H1 (cell line): Measurements from ENCODE around the gene KPNA3. TPM values are rescaled to one million over a fixed set of nuclear protein-coding genes. Genes with fewer than 3 reads are reported as not detected.

Experiments used
- CTCF ChIA-PET: fragments of 300-600 bp; sonication (Branson Sonifier 250); formaldehyde crosslinking; loops from one replicate; lab custom pipeline; 2021; ENCODE audit not compliant: partially characterized antibody; lab: Charles Lee
- POLR2A ChIA-PET: fragments of 300-600 bp; sonication (Branson Sonifier 250); formaldehyde crosslinking; loops from one replicate; lab custom pipeline; 2021; ENCODE audit warnings: inconsistent platforms; ENCODE audit not compliant: partially characterized antibody; lab: Charles Lee
- DNase-seq, 2 experiments: peaks; one replicate each; pipeline versions ENCODE4 v3.0.0 to v3.0.0-alpha.2; 2010 to 2022; ENCODE audit warnings: low spot score in 2 of 2, low read depth in 1 of 2, mixed read lengths in 1 of 2
- FAIRE-seq: peaks from 2 replicates; lab custom pipeline; 2011; peaks lifted over from hg19 to GRCh38; lab: Jason Lieb, UNC
- H2AFZ ChIP-seq: 2 replicates; pipeline ENCODE4 v1.8.1; 2012; ENCODE audit warnings: low read length, inconsistent platforms
- H2AK5ac ChIP-seq: 2 replicates; pipeline ENCODE4 v1.6.1; 2013; ENCODE audit warnings: low read depth, low read length
- H2BK120ac ChIP-seq: replicated peaks from 2 replicates; pipeline ENCODE3; 2013; ENCODE audit warnings: low read depth, low read length, inconsistent platforms
- H2BK12ac ChIP-seq: 2 replicates; pipeline ENCODE4 v1.6.1; 2013; ENCODE audit warnings: low read depth, low read length
- H2BK15ac ChIP-seq: 2 replicates; pipeline ENCODE4 v1.6.1; 2013; ENCODE audit warnings: low read length
- H2BK20ac ChIP-seq: 2 replicates; pipeline ENCODE4 v1.6.1; 2013; ENCODE audit warnings: low read length
- H2BK5ac ChIP-seq: 2 replicates; pipeline ENCODE4 v1.6.1; 2013; ENCODE audit warnings: low read depth, low read length
- H3K14ac ChIP-seq: 2 replicates; pipeline ENCODE4 v1.6.1; 2013; ENCODE audit warnings: inconsistent platforms; ENCODE audit not compliant: insufficient read length
- H3K18ac ChIP-seq: 2 replicates; pipeline ENCODE4 v1.6.1; 2013; ENCODE audit warnings: low read length; ENCODE audit errors: extremely low read depth
- H3K23ac ChIP-seq: 2 replicates; pipeline ENCODE4 v1.6.1; 2013; ENCODE audit warnings: inconsistent platforms; ENCODE audit not compliant: insufficient read length
- H3K23me2 ChIP-seq: 2 replicates; pipeline ENCODE4 v1.6.1; 2013; ENCODE audit warnings: low read depth, low read length
- H3K27ac ChIP-seq: 2 replicates; pipeline ENCODE4 v1.6.1; 2011; ENCODE audit warnings: low read depth, low read length, inconsistent platforms
- H3K27me3 ChIP-seq, 4 experiments: replicated peaks in 1 of 4; 1 replicate in 1 of 4; 2 replicates in 3 of 4; pipeline versions ENCODE4 v1.6.1 to v1.8.1; 2011 to 2013; ENCODE audit warnings: low read length in 3 of 4, mild to moderate bottlenecking in 3 of 4, inconsistent platforms in 2 of 4, mixed read lengths in 2 of 4, moderate library complexity in 1 of 4; ENCODE audit not compliant: control insufficient read depth in 3 of 4, insufficient read depth in 3 of 4; ENCODE audit errors: extremely low read depth in 1 of 4
- H3K36me3 ChIP-seq, 4 experiments: 2 replicates each; pipeline versions ENCODE4 v1.6.1 to v1.8.1; 2011 to 2013; ENCODE audit warnings: mild to moderate bottlenecking in 4 of 4, low read length in 3 of 4, moderate library complexity in 2 of 4, control low read depth in 1 of 4, inconsistent platforms in 1 of 4; ENCODE audit not compliant: insufficient read depth in 4 of 4, control insufficient read depth in 2 of 4
- H3K4ac ChIP-seq: replicated peaks from 2 replicates; pipeline ENCODE3; 2013; ENCODE audit warnings: low read length, low read depth, mixed read lengths, inconsistent platforms; ENCODE audit not compliant: insufficient read length
- H3K4me1 ChIP-seq, 4 experiments: replicated peaks in 1 of 4; 1 replicate in 1 of 4; 2 replicates in 3 of 4; pipeline versions ENCODE4 v1.6.1 to v1.8.1; 2011 to 2013; ENCODE audit warnings: low read length in 3 of 4, inconsistent platforms in 2 of 4, mixed read lengths in 1 of 4; ENCODE audit not compliant: insufficient read depth in 4 of 4, control insufficient read depth in 3 of 4
- H3K4me2 ChIP-seq, 2 experiments: 2 replicates each; pipeline versions ENCODE4 v1.6.1 to v1.8.1; 2011 to 2013; ENCODE audit warnings: low read depth in 2 of 2, low read length in 2 of 2, control low read depth in 1 of 2, inconsistent platforms in 1 of 2, mild to moderate bottlenecking in 1 of 2; ENCODE audit not compliant: insufficient read depth in 1 of 2
- H3K4me3 ChIP-seq, 4 experiments: fragments of 200-600, 300-600 bp in 1 of 4; sonication (generic), shearing (Covaris generic), sonication (Bioruptor Twin) in 1 of 4; 2 replicates each; pipeline versions ENCODE4 v1.5.1 to v1.8.1; 2011 to 2016; ENCODE audit warnings: low read length in 4 of 4, low read depth in 3 of 4, control low read depth in 2 of 4, inconsistent platforms in 2 of 4, mild to moderate bottlenecking in 2 of 4, mixed read lengths in 1 of 4, moderate library complexity in 1 of 4; ENCODE audit not compliant: insufficient read depth in 2 of 4; ENCODE audit errors: extremely low read depth in 1 of 4
- H3K56ac ChIP-seq: replicated peaks from 2 replicates; pipeline ENCODE3; 2013; ENCODE audit warnings: low read depth, mild to moderate bottlenecking, mixed read lengths, low read length, inconsistent platforms; ENCODE audit not compliant: insufficient read length
- H3K79me1 ChIP-seq: 2 replicates; pipeline ENCODE4 v1.6.1; 2013; ENCODE audit warnings: low read depth, low read length, control low read depth
- H3K79me2 ChIP-seq, 2 experiments: 2 replicates each; pipeline versions ENCODE4 v1.6.1 to v1.8.1; 2012 to 2013; ENCODE audit warnings: low read length in 2 of 2, mild to moderate bottlenecking in 2 of 2, inconsistent platforms in 1 of 2; ENCODE audit not compliant: insufficient read depth in 2 of 2, control insufficient read depth in 1 of 2
- H3K9ac ChIP-seq, 4 experiments: replicated peaks in 1 of 4; 1 replicate in 1 of 4; 2 replicates in 3 of 4; pipeline versions ENCODE4 v1.6.1 to v1.8.1; 2011 to 2013; ENCODE audit warnings: low read depth in 3 of 4, low read length in 3 of 4, control low read depth in 2 of 4, mild to moderate bottlenecking in 2 of 4, moderate library complexity in 2 of 4, inconsistent platforms in 1 of 4; ENCODE audit errors: extremely low read depth in 1 of 4
- H3K9me3 ChIP-seq, 2 experiments: 2 replicates each; pipeline versions ENCODE4 v1.6.1 to v1.8.1; 2012 to 2013; ENCODE audit warnings: mild to moderate bottlenecking in 2 of 2, moderate library complexity in 2 of 2, control low read depth in 1 of 2, inconsistent platforms in 1 of 2, low read depth in 1 of 2, low read length in 1 of 2, mixed read lengths in 1 of 2; ENCODE audit not compliant: insufficient read depth in 2 of 2
- H4K20me1 ChIP-seq, 2 experiments: replicated peaks in 1 of 2; 2 replicates each; pipeline versions ENCODE3 to v1.8.1; 2011 to 2013; ENCODE audit warnings: inconsistent platforms in 2 of 2, low read length in 2 of 2, mild to moderate bottlenecking in 1 of 2; ENCODE audit not compliant: insufficient read depth in 2 of 2, control insufficient read depth in 1 of 2
- H4K5ac ChIP-seq: 2 replicates; pipeline ENCODE4 v1.6.1; 2013; ENCODE audit warnings: low read length, low read depth, mixed read lengths, inconsistent platforms; ENCODE audit not compliant: insufficient read length
- H4K8ac ChIP-seq: 2 replicates; pipeline ENCODE4 v1.8.0; 2013; ENCODE audit warnings: mild to moderate bottlenecking, moderate library complexity, low read length, inconsistent platforms; ENCODE audit not compliant: insufficient read depth; ENCODE audit errors: extremely low read depth
- H4K91ac ChIP-seq: replicated peaks from 2 replicates; pipeline ENCODE3; 2013; ENCODE audit warnings: low read length, mixed read lengths, inconsistent platforms; ENCODE audit not compliant: insufficient read length
- CBX8 ChIP-seq: fragments of 300-800, 300-1000 bp; sonication (generic); IDR thresholded peaks from 2 replicates; pipeline ENCODE4 v1.7.1; 2016; ENCODE audit warnings: low read depth, low read length, borderline replicate concordance
- CHD1 ChIP-seq: IDR thresholded peaks from 2 replicates; pipeline ENCODE4 v1.6.1; 2012; ENCODE audit warnings: low read depth, low read length, improper control_type of control experiment
- GABPA ChIP-seq: IDR thresholded peaks from 2 replicates; pipeline ENCODE4 v1.6.1; 2011; ENCODE audit warnings: mild to moderate bottlenecking, low read length, moderate library complexity, borderline replicate concordance; ENCODE audit not compliant: insufficient read depth
- HDAC2 ChIP-seq, 2 experiments: fragments of 300-600 bp in 1 of 2; sonication (generic) in 1 of 2; IDR thresholded peaks; 2 replicates each; pipeline ENCODE4 v1.6.1; 2011 to 2012; ENCODE audit warnings: low read depth in 2 of 2, low read length in 2 of 2, mild to moderate bottlenecking in 2 of 2, moderate library complexity in 2 of 2, borderline replicate concordance in 1 of 2, inconsistent platforms in 1 of 2
- JUND ChIP-seq: IDR thresholded peaks from 2 replicates; pipeline ENCODE4 v1.6.1; 2011; ENCODE audit warnings: mild to moderate bottlenecking, improper control_type of control experiment, low read length
- RAD21 ChIP-seq, 2 experiments: IDR thresholded peaks in 1 of 2; conservative IDR thresholded peaks in 1 of 2; 2 replicates each; pipeline ENCODE4 v1.6.1; 2011; ENCODE audit warnings: low read depth in 2 of 2, low read length in 2 of 2, improper control_type of control experiment in 1 of 2, inconsistent platforms in 1 of 2, mild to moderate bottlenecking in 1 of 2, moderate library complexity in 1 of 2
- RBBP5 ChIP-seq: IDR thresholded peaks from 2 replicates; pipeline ENCODE4 v1.7.1; 2012; ENCODE audit warnings: low read depth, mild to moderate bottlenecking, inconsistent platforms, low read length, moderate library complexity, borderline replicate concordance
- RFX5 ChIP-seq: IDR thresholded peaks from 2 replicates; pipeline ENCODE4 v1.6.1; 2011; ENCODE audit warnings: low read depth, low read length, improper control_type of control experiment, borderline replicate concordance
- SP2 ChIP-seq: IDR thresholded peaks from 2 replicates; pipeline ENCODE4 v1.6.1; 2012; ENCODE audit warnings: mild to moderate bottlenecking, low read length, inconsistent platforms
- TAF1 ChIP-seq: IDR thresholded peaks from 2 replicates; pipeline ENCODE4 v1.6.1; 2011; ENCODE audit warnings: mild to moderate bottlenecking, low read depth, low read length
- WGBS, 2 experiments: shearing (Covaris generic) in 1 of 2; methylation state at CpG; one replicate each; pipeline versions ENCODE4 v1.1.6 to v1.1.7; 2013 to 2015; ENCODE audit warnings: low lambda C conversion rate in 2 of 2, mixed read lengths in 2 of 2, inconsistent platforms in 1 of 2, low coverage in 1 of 2, missing lambda C conversion rate in 1 of 2; ENCODE audit not compliant: insufficient replicate concordance in 2 of 2, insufficient coverage in 1 of 2, insufficient read length in 1 of 2; ENCODE audit errors: extremely low coverage in 1 of 2, missing lambda C conversion rate in 1 of 2; 5-methylcytosine and 5-hydroxymethylcytosine counted together
- polyA plus RNA-seq, 7 experiments: library from polyadenylated mRNA; depleted of rRNA in 3 of 7; stranded (reverse) in 5 of 7; unstranded in 2 of 7; fragments of >200 nt in 5 of 7; fragments of 200-250 nt in 2 of 7; gene quantifications; 1 replicate in 5 of 7; 2 replicates in 1 of 7; 4 replicates in 1 of 7; pipeline versions ENCODE4 v1.2.1 to v1.2.3, GENCODE V29; 2011 to 2013; ENCODE audit warnings: missing spikeins in 2 of 7, mixed read lengths in 2 of 7
- total RNA-seq: library from RNA; stranded (reverse); fragmentation: NEBNext Ultra II Directional; extraction: Animal tissue kit (Norgen Biotek cat#: 25700); gene quantifications from 2 replicates; pipeline ENCODE4 v1.2.1, GENCODE V29; 2021
- TF ChIP-seq, protein P1 (sequence below): IDR thresholded peaks from 2 replicates; pipeline ENCODE4 v1.6.1; 2012; ENCODE audit warnings: low read length, inconsistent platforms
- TF ChIP-seq, protein P2 (sequence below): IDR thresholded peaks from 2 replicates; pipeline ENCODE4 v1.6.1; 2012; ENCODE audit warnings: inconsistent platforms

KPNA3 gene
- total and polyA plus RNA-seq, 2 of the 8 experiments (the other 6 are each of a cell fraction or from before 2014, with no cell fraction given) = 21.4 to 63.2 TPM

DNA sequence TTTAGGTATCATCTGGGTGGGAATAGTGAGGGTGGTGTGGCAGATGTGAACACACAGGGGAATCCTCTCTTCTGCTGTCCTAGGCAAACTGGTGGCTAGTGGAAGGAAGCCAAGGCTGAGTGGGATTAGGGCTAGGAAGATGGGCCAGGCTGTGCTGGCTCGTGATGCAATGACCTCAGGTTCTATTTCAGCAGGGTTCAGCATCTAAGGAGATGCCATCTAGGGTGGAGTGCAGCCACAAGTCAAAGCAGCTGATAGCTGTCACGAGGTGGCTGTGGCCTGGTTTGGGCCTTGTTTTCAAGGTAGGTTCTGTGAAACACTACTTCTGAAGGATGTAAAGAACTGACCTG is 142.5 kb downstream of the KPNA3 start:
- Histone ChIP-seq H2BK20ac (no peak overlapping the region), H3K79me1 (no peaks in the 10 kb centered on the region), H2BK12ac (no peak overlapping the region), H3K14ac (no peak overlapping the region), H2AK5ac (0 out of 2 replicates have a peak overlapping the region, but pooled peaks have one; percentile 70), H4K8ac (no peak overlapping the region), H3K27ac (no peak overlapping the region), H4K5ac (no peak overlapping the region), H2BK15ac (no peak overlapping the region), H3K79me2 (no peaks in the 10 kb centered on the region), H3K23me2 (no peaks in the 10 kb centered on the region), H2AFZ (no peak overlapping the region), H3K23ac (no peak overlapping the region), H3K4ac (no peak overlapping the region), H2BK5ac (no peak overlapping the region), H3K18ac (no peak overlapping the region), H3K4me1 (no peaks in the 10 kb centered on the region), H3K27me3 (no peaks in the 10 kb centered on the region), H3K4me3 (no peak overlapping the region), H2BK120ac (no peak overlapping the region), H3K9ac (no peak overlapping the region), H4K91ac (no peak overlapping the region), H3K36me3 (no peaks in the 10 kb centered on the region), H3K4me2 (no peak overlapping the region), H3K56ac (no peak overlapping the region), H4K20me1 (no peaks in the 10 kb centered on the region), H3K9me3 (no peaks in the 10 kb centered on the region)
- no peak for FAIRE-seq
- WGBS, 2 experiments = 77% methylated on average over 2 of the region's 2 CpGs; no CpG with 5 or more reads in 1 of the 2 experiments
- CTCF ChIA-PET = interaction anchor here (0.6 to 1.4 kb wide), 6 partner anchors 20 to 286 kb away, joined by 3 to 4 read pairs (median 4); partner anchors contain the start of gene SPRYD7
- POLR2A ChIA-PET = no interaction called here
- DNase-seq = no peak
- TF ChIP-seq HDAC2 (IDR thresholded peaks at IDR 0.05; ENCODE audit: borderline replicate concordance in 1 of 2, low read depth in 2 of 2, low read length in 2 of 2) (no peak), JUND (no peak), RBBP5 (no peak), TAF1 (no peak), SP2 (no peak), RAD21 (IDR thresholded peaks at IDR 0.05 in 1 of 2, conservative IDR thresholded peaks at IDR 0.05 in 1 of 2; ENCODE audit: low read depth in 2 of 2, low read length in 2 of 2) (no peak), RFX5 (no peak), CBX8 (no peak), GABPA (no peak), CHD1 (no peak)
- TF ChIP-seq, protein P1, sequence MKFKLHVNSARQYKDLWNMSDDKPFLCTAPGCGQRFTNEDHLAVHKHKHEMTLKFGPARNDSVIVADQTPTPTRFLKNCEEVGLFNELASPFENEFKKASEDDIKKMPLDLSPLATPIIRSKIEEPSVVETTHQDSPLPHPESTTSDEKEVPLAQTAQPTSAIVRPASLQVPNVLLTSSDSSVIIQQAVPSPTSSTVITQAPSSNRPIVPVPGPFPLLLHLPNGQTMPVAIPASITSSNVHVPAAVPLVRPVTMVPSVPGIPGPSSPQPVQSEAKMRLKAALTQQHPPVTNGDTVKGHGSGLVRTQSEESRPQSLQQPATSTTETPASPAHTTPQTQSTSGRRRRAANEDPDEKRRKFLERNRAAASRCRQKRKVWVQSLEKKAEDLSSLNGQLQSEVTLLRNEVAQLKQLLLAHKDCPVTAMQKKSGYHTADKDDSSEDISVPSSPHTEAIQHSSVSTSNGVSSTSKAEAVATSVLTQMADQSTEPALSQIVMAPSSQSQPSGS = no peak
- TF ChIP-seq, protein P2, sequence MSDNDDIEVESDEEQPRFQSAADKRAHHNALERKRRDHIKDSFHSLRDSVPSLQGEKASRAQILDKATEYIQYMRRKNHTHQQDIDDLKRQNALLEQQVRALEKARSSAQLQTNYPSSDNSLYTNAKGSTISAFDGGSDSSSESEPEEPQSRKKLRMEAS = no peak
